Stomach (tissue), 4 donors: ENCODE data around the gene ATP2B1.

Source experiments
- CTCF ChIP-seq, 7 experiments: fragments of 450-650 bp in 4 of 7; fragments of 200-600 bp in 3 of 7; sonication (generic) in 3 of 7; IDR thresholded peaks; one replicate each; pipeline ENCODE4 v1.5.1; 2016 to 2019; ENCODE audit warnings: antibody characterized with exemption in 7 of 7, control low read depth in 2 of 7, mild to moderate bottlenecking in 1 of 7
- POLR2A ChIP-seq, 4 donors: fragments of 450-650 bp; IDR thresholded peaks; one replicate each; pipeline ENCODE4 v1.6.1; 2016; ENCODE audit warnings: antibody characterized with exemption in 4 of 4, control low read depth in 2 of 4, mild to moderate bottlenecking in 1 of 4, moderate library complexity in 1 of 4

- TF ChIP-seq CTCF (IDR thresholded peaks at IDR 0.05): no peak
- TF ChIP-seq POLR2A (IDR thresholded peaks at IDR 0.05): no peak
Measured at GRCh38 chr12:89573051-89573810, 135.4 kb downstream of the ATP2B1 start.
